Peyer's patch (tissue), 4 donors: Measurements from ENCODE around the gene FAF2.

Experiments
- POLR2A ChIP-seq, 2 donors: fragments of 450-650 bp; IDR thresholded peaks; one replicate each; pipeline ENCODE4 v1.5.1; 2017; ENCODE audit warnings: antibody characterized with exemption in 2 of 2, mild to moderate bottlenecking in 2 of 2, moderate library complexity in 2 of 2
- TF ChIP-seq, protein P1 (sequence below), 6 experiments: fragments of 450-650 bp in 4 of 6; fragments of 200-600 bp in 2 of 6; sonication (generic) in 1 of 6; IDR thresholded peaks; one replicate each; pipeline ENCODE4 v1.5.1; 2017 to 2019; ENCODE audit warnings: antibody characterized with exemption in 6 of 6, mild to moderate bottlenecking in 3 of 6, moderate library complexity in 1 of 6

DNA sequence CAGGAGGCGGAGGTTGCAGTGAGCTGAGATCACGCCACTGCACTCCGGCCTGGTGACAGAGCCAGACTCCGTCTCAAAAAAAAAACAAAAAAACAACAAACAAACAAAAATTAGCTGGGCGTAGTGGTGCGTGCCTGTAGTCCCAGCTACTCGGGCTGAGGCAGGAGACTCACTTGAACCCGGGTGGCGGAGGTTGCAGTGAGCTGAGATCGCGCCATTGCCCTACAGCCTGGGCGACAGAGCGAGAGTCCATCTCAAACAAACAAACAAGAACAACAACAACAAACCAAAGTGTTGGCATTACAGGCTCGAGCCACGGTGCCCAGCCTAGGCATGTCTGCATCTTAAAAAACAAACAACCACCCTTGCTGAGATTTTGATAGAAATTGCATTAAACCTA, 76.8 kb downstream of the FAF2 start:
- TF ChIP-seq, protein P1, sequence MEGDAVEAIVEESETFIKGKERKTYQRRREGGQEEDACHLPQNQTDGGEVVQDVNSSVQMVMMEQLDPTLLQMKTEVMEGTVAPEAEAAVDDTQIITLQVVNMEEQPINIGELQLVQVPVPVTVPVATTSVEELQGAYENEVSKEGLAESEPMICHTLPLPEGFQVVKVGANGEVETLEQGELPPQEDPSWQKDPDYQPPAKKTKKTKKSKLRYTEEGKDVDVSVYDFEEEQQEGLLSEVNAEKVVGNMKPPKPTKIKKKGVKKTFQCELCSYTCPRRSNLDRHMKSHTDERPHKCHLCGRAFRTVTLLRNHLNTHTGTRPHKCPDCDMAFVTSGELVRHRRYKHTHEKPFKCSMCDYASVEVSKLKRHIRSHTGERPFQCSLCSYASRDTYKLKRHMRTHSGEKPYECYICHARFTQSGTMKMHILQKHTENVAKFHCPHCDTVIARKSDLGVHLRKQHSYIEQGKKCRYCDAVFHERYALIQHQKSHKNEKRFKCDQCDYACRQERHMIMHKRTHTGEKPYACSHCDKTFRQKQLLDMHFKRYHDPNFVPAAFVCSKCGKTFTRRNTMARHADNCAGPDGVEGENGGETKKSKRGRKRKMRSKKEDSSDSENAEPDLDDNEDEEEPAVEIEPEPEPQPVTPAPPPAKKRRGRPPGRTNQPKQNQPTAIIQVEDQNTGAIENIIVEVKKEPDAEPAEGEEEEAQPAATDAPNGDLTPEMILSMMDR (IDR thresholded peaks at IDR 0.05), result no peak
- no peak for TF ChIP-seq POLR2A (IDR thresholded peaks at IDR 0.05)
